Measurements from ENCODE around the gene CPXM2. TPM values are rescaled to one million over a fixed set of nuclear protein-coding genes. Genes with fewer than 3 reads are reported as not detected.

The CPXM2 gene
- polyA plus RNA-seq, 1 of the 3 experiments (the other 2 are of a cell fraction): not detected

DNA sequence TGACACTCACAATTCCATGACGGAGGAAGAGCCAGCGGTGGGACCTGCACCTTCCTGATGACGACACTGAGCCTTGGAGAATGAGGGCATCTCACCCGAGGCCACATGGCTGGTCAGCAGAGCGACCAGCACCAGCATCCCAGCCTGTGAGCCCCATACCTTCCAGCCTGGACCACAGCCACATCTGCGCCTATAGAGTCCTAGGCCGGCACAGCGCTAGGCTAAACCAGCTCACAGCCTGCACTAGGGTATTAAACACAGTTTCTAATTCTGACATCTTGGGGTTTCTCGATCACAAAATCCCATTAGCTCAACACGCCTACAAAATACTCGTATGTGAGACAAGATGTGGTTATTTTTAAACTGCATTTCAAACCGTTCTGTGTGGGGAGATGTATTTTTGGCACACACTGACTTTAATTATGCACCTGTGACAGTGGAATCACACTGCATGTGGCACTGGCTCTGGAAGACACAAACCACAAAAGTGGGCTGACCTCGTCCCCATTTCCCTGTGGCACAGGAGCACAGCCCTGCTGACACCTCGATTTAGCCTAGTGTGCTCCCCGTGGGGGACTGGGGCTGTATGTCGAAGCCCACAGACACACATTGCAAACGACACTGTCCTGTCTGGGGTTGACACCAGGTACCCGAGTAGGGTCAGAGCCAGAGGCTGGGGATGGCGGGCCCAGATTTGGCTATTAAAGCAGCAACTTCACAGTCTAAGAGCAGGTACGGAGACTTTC lies 32.5 kb downstream of the CPXM2 start (continued):
- TF ChIP-seq USF1 (IDR thresholded peaks at IDR 0.05; ENCODE audit: borderline replicate concordance, low read depth): no peak
- TF ChIP-seq FOXM1 (IDR thresholded peaks at IDR 0.05; ENCODE audit: low read depth): no peak
- TF ChIP-seq ELF1 (IDR thresholded peaks at IDR 0.05): no peak
- no peak for TF ChIP-seq TEAD4 (IDR thresholded peaks at IDR 0.05; ENCODE audit: borderline replicate concordance, insufficient read depth)
- no peak for TF ChIP-seq TCF12 (IDR thresholded peaks at IDR 0.05)

DNA sequence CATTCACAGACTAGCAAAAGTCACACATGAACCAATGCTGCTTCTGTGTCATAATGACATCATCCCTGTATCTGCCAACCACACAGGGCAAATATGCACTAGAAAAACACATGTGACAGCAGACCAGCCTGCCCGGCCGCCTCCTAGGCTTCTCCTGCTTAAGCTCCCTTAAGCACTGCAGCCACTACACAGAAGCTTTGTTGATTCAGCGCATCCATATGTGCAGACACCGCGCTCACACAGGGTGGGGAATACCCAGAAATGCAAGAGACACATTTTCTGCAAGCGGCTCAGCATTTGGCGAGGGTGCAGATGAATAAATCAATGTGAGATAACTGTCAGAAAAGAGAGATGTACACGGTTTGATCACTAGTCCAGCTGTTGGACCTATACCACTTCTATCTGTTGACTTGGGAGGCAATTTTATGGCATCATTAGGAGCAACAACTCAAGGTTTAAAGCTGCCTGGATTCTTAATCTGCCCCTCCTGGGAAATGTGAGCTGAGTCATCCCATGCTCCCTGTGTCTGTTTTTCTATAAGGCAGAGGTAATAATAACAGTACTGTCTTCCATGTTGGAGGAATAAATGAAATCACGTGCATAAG lies 33.4 kb downstream of the CPXM2 start:
- Histone ChIP-seq H3K27ac (ENCODE audit: low read depth in 2 of 2, low read length in 1 of 2) (no peak overlapping the region), H3K4me3 (ENCODE audit: low read depth in 2 of 2, low read length in 1 of 2) (no peak overlapping the region), H2AFZ (ENCODE audit: low read depth) (no peak overlapping the region), H3K4me1 (ENCODE audit: control insufficient read depth in 1 of 2, insufficient read depth in 2 of 2, low read depth in 1 of 2, low read length in 1 of 2) (no peaks in the 10 kb centered on the region), H3K9me2 (no peaks in the 10 kb centered on the region), H3K9ac (no peak overlapping the region), H4K20me1 (ENCODE audit: insufficient read depth) (no peaks in the 10 kb centered on the region), H3F3A (replicated peaks; ENCODE audit: insufficient read depth) (no peaks in the 10 kb centered on the region), H3K36me3 (replicated peaks in 1 of 2; ENCODE audit: control insufficient read depth in 1 of 2, insufficient read depth in 2 of 2, low read length in 1 of 2) (no peaks in the 10 kb centered on the region), H3K27me3 (ENCODE audit: insufficient read depth) (no peaks in the 10 kb centered on the region), H3K4me2 (no peak overlapping the region), H3K9me3 (no peaks in the 10 kb centered on the region), H3K79me2 (ENCODE audit: insufficient read depth) (no peaks in the 10 kb centered on the region)
- TF ChIP-seq, protein P1, sequence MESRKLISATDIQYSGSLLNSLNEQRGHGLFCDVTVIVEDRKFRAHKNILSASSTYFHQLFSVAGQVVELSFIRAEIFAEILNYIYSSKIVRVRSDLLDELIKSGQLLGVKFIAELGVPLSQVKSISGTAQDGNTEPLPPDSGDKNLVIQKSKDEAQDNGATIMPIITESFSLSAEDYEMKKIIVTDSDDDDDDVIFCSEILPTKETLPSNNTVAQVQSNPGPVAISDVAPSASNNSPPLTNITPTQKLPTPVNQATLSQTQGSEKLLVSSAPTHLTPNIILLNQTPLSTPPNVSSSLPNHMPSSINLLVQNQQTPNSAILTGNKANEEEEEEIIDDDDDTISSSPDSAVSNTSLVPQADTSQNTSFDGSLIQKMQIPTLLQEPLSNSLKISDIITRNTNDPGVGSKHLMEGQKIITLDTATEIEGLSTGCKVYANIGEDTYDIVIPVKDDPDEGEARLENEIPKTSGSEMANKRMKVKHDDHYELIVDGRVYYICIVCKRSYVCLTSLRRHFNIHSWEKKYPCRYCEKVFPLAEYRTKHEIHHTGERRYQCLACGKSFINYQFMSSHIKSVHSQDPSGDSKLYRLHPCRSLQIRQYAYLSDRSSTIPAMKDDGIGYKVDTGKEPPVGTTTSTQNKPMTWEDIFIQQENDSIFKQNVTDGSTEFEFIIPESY (IDR thresholded peaks at IDR 0.05; ENCODE audit: borderline replicate concordance, low read depth): no peak
- ChIA-PET POLR2A (no interaction called here), CTCF (no interaction called here)
- DNase-seq: peak; percentile 40
- WGBS (ENCODE audit: low lambda C conversion rate): 18% methylated on average over 8 of the region's 9 CpGs

DNA sequence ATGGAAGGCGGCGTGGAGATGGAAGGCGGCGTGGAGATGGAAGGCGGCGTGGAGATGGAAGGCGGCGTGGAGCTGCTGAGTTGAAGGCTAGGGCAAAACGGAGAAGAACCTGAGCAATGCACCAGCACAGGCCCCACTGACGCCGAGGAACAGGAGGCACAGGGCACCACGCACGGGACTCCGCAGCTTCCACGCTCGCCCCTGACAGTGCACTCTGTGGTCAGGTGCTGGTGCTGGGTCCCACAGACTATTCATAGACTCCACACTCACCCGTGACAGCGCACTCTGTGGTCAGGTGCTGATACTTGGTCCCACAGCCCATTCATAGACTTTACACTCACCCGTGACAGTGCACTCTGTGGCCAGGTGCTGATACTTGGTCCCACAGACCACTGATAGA lies 34.0 kb downstream of the CPXM2 start:
- ChIA-PET POLR2A (no interaction called here), CTCF (interaction anchor here (0.6 kb wide), 1 partner anchor 80 kb away, joined by 3 read pairs; no protein-coding TSS in a partner anchor)
- Histone ChIP-seq H4K20me1 (ENCODE audit: insufficient read depth) (no peaks in the 10 kb centered on the region), H3K4me1 (ENCODE audit: control insufficient read depth in 1 of 2, insufficient read depth in 2 of 2, low read depth in 1 of 2, low read length in 1 of 2) (no peaks in the 10 kb centered on the region), H3K9me3 (no peaks in the 10 kb centered on the region), H3K36me3 (replicated peaks in 1 of 2; ENCODE audit: control insufficient read depth in 1 of 2, insufficient read depth in 2 of 2, low read length in 1 of 2) (no peaks in the 10 kb centered on the region), H3K9me2 (no peaks in the 10 kb centered on the region), H3K27ac (ENCODE audit: low read depth in 2 of 2, low read length in 1 of 2) (no peak overlapping the region), H3K79me2 (ENCODE audit: insufficient read depth) (no peaks in the 10 kb centered on the region), H3K27me3 (ENCODE audit: insufficient read depth) (no peaks in the 10 kb centered on the region), H2AFZ (ENCODE audit: low read depth) (no peak overlapping the region), H3K4me2 (no peak overlapping the region), H3K4me3 (ENCODE audit: low read depth in 2 of 2, low read length in 1 of 2) (no peak overlapping the region), H3K9ac (no peak overlapping the region), H3F3A (replicated peaks; ENCODE audit: insufficient read depth) (no peaks in the 10 kb centered on the region)
- 69% methylated on average over 17 of the region's 19 CpGs for WGBS (ENCODE audit: low lambda C conversion rate)
- no peak for TF ChIP-seq POLR2AphosphoS5 (IDR thresholded peaks at IDR 0.05; ENCODE audit: low read depth, low read length)
- no peak for TF ChIP-seq SIN3A (IDR thresholded peaks at IDR 0.05; ENCODE audit: borderline replicate concordance, low read depth, low read length)
- TF ChIP-seq JUND (IDR thresholded peaks at IDR 0.05): no peak
- TF ChIP-seq CHD2 (IDR thresholded peaks at IDR 0.05; ENCODE audit: low read length, partially characterized antibody): no peak
- no peak for DNase-seq

Measured in SK-N-SH (cell line).